PC-9 (cell line): ENCODE results near the gene ADAM8.

Experiments used
- CTCF ChIP-seq: fragments of 200-600 bp; sonication (generic); conservative IDR thresholded peaks from 2 replicates; pipeline ENCODE4 v1.6.1; 2017; ENCODE audit warnings: mixed run types, antibody characterized with exemption, mild to moderate bottlenecking, moderate library complexity
- EZH2 ChIP-seq: fragments of 200-600 bp; sonication (generic); IDR thresholded peaks from 2 replicates; pipeline ENCODE4 v1.8.0; 2017; ENCODE audit warnings: antibody characterized with exemption, low read depth

- TF ChIP-seq CTCF (no peak), EZH2 (no peak)
These were observed 17.1 kb downstream of the ADAM8 start for GRCh38 chr10:133259602-133259989.
